GM12878 (cell line): ENCODE measurements around the gene HAP1. TPM values are rescaled to one million over a fixed set of nuclear protein-coding genes. Genes with fewer than 3 reads are reported as not detected.

ENCODE experiments used
- ATAC-seq: fragments of 200-7000 bp; cut with Tn5 transposase; 3 replicates; pipeline ENCODE4 v1.9.1; 2020; ENCODE audit warnings: mild to moderate bottlenecking, moderate library complexity
- BruUV-seq: library from RNA; stranded (reverse); fragments of 400-500 nt; replicated peaks from 2 replicates; lab custom pipeline; 2021; lab: Mats Ljungman, UMichigan
- CTCF ChIA-PET: fragments of 300-600 bp; sonication (Branson Sonifier 250); formaldehyde crosslinking; extraction: SDS; loops from one replicate; lab custom pipeline; 2021; ENCODE audit warnings: inconsistent platforms; lab: Yijun Ruan, JAX
- POLR2A ChIA-PET: fragments of 350-600 bp; formaldehyde crosslinking; extraction: SDS; loops from one replicate; lab custom pipeline; 2021; ENCODE audit warnings: inconsistent platforms; lab: Charles Lee
- RAD21 ChIA-PET: fragments of 300-600 bp; sonication (Branson Sonifier 250); formaldehyde crosslinking; loops from one replicate; lab custom pipeline; 2023; ENCODE audit warnings: antibody characterized with exemption; ENCODE audit not compliant: unreplicated experiment; lab: Charles Lee
- SMC1A ChIA-PET: fragments of 300-600 bp; sonication (Branson Sonifier 250); formaldehyde crosslinking; loops from one replicate; lab custom pipeline; 2023; ENCODE audit not compliant: unreplicated experiment, uncharacterized antibody; lab: Charles Lee
- DNase-seq: peaks from one replicate; pipeline ENCODE4 v3.0.0-alpha.2; 2011; ENCODE audit warnings: low read depth, low spot score
- FAIRE-seq: peaks from 3 replicates; lab custom pipeline; 2011; peaks lifted over from hg19 to GRCh38; lab: Jason Lieb, UNC
- H2AFZ ChIP-seq: 2 replicates; pipeline ENCODE4 v1.6.0; 2011; ENCODE audit warnings: low read depth, low read length, control low read depth; ENCODE audit not compliant: control insufficient read depth
- H3K27ac ChIP-seq: 2 replicates; pipeline ENCODE4 v1.5.1; 2011; ENCODE audit warnings: control low read depth; ENCODE audit not compliant: control insufficient read depth, insufficient read depth
- H3K27me3 ChIP-seq, 2 experiments: replicated peaks in 1 of 2; 2 replicates each; pipeline versions ENCODE4 v1.6.0 to v1.6.1; 2011; ENCODE audit warnings: low read length in 1 of 2; ENCODE audit not compliant: control insufficient read depth in 2 of 2, insufficient read depth in 2 of 2
- H3K36me3 ChIP-seq, 2 experiments: 2 replicates each; pipeline ENCODE4 v1.5.1; 2011; ENCODE audit warnings: low read length in 1 of 2; ENCODE audit not compliant: control insufficient read depth in 2 of 2, insufficient read depth in 2 of 2
- H3K4me1 ChIP-seq: 2 replicates; pipeline ENCODE4 v1.6.1; 2011; ENCODE audit warnings: mild to moderate bottlenecking, low read length, moderate library complexity, mixed read lengths; ENCODE audit not compliant: control insufficient read depth, insufficient read depth
- H3K4me2 ChIP-seq: 2 replicates; pipeline ENCODE4 v1.6.0; 2011; ENCODE audit warnings: control low read depth; ENCODE audit not compliant: control insufficient read depth, insufficient read depth
- H3K4me3 ChIP-seq: fragments of 200-600 bp; sonication (generic); 2 replicates; pipeline ENCODE4 v1.5.1; 2016
- H3K79me2 ChIP-seq: 2 replicates; pipeline ENCODE4 v1.6.0; 2011; ENCODE audit warnings: low read length; ENCODE audit not compliant: control insufficient read depth, insufficient read depth
- H3K9ac ChIP-seq: 2 replicates; pipeline ENCODE4 v1.8.0; 2011; ENCODE audit warnings: low read length, control low read depth, mixed read lengths; ENCODE audit not compliant: control insufficient read depth, insufficient read depth
- H3K9me3 ChIP-seq: replicated peaks from 3 replicates; pipeline ENCODE4 v1.5.1; 2011; ENCODE audit warnings: mild to moderate bottlenecking, low read length; ENCODE audit not compliant: control insufficient read depth, insufficient read depth
- H4K20me1 ChIP-seq: 2 replicates; pipeline ENCODE4 v1.6.0; 2011; ENCODE audit not compliant: control insufficient read depth, insufficient read depth
- CEBPZ ChIP-seq: fragments of 150-350 bp; IDR thresholded peaks from 2 replicates; pipeline ENCODE4 v1.6.1; 2016; ENCODE audit warnings: low read depth, low read length
- CREB1 ChIP-seq: IDR thresholded peaks from 2 replicates; pipeline ENCODE4 v1.6.1; 2012; ENCODE audit warnings: low read depth, mild to moderate bottlenecking, inconsistent platforms
- CTCF ChIP-seq, 3 experiments: IDR thresholded peaks in 2 of 3; conservative IDR thresholded peaks in 1 of 3; 2 replicates each; pipeline ENCODE4 v1.5.1; 2011; ENCODE audit warnings: low read depth in 3 of 3, low read length in 3 of 3, mild to moderate bottlenecking in 3 of 3, control low read depth in 2 of 3, moderate library complexity in 2 of 3, inconsistent platforms in 1 of 3, mixed read lengths in 1 of 3; ENCODE audit not compliant: control insufficient read depth in 2 of 3, insufficient read depth in 1 of 3; ENCODE audit errors: extremely low read depth in 1 of 3
- DPF2 ChIP-seq: fragments of 450-650 bp; IDR thresholded peaks from 2 replicates; pipeline ENCODE4 v1.6.1; 2017; ENCODE audit warnings: mild to moderate bottlenecking
- E4F1 ChIP-seq: fragments of 450-650 bp; IDR thresholded peaks from 2 replicates; pipeline ENCODE4 v1.6.1; 2018; ENCODE audit warnings: borderline replicate concordance, mild to moderate bottlenecking; ENCODE audit not compliant: partially characterized antibody
- HSF1 ChIP-seq: fragments of 150-350 bp; IDR thresholded peaks from 2 replicates; pipeline ENCODE4 v1.6.1; 2014; ENCODE audit warnings: mild to moderate bottlenecking, low read depth, low read length
- LARP7 ChIP-seq: fragments of 450-650 bp; IDR thresholded peaks from 2 replicates; pipeline ENCODE4 v1.6.1; 2017; ENCODE audit warnings: mild to moderate bottlenecking
- NFIC ChIP-seq: IDR thresholded peaks from 2 replicates; pipeline ENCODE4 v1.6.1; 2012; ENCODE audit warnings: low read depth, mild to moderate bottlenecking, inconsistent platforms, low read length, moderate library complexity
- PAX8 ChIP-seq: fragments of 450-650 bp; IDR thresholded peaks from 2 replicates; pipeline ENCODE4 v1.6.1; 2017; ENCODE audit warnings: mild to moderate bottlenecking, moderate library complexity
- PKNOX1 ChIP-seq: fragments of 450-650 bp; IDR thresholded peaks from 2 replicates; pipeline ENCODE4 v1.6.1; 2016; ENCODE audit warnings: mild to moderate bottlenecking
- TARDBP ChIP-seq: IDR thresholded peaks from 2 replicates; pipeline ENCODE4 v1.6.1; 2016; ENCODE audit warnings: borderline replicate concordance
- WGBS: methylation state at CpG from one replicate; pipeline ENCODE4 v1.1.6; 2016; ENCODE audit warnings: low lambda C conversion rate; ENCODE audit not compliant: insufficient replicate concordance, insufficient coverage; ENCODE audit errors: missing lambda C conversion rate; 5-methylcytosine and 5-hydroxymethylcytosine counted together
- in situ Hi-C: fragments of 300-500 bp; cut with MboI; formaldehyde crosslinking; loops from 9 replicates; pipeline ENCODE4 v1.14.3; 2018; ENCODE audit warnings: mixed read lengths
- intact Hi-C: fragments of 100-400 bp; cut with micrococcal nuclease; formaldehyde crosslinking; loops from one replicate; pipeline ENCODE4 v1.14.2; 2022; ENCODE audit not compliant: unreplicated experiment
- polyA plus RNA-seq, 11 experiments: library from polyadenylated mRNA; depleted of rRNA in 4 of 11; unstranded in 6 of 11; stranded (reverse) in 5 of 11; fragments of >200 nt; fragmentation: Nextera tagmentation in 4 of 11; fragmentation: Illumina TruSeq in 1 of 11; extraction: Ambion mirVana in 4 of 11; extraction: Trizol in 1 of 11; gene quantifications; 1 replicate in 1 of 11; 2 replicates in 10 of 11; pipeline versions ENCODE4 v1.2.1 to v1.2.3, GENCODE V29; 2011 to 2016; ENCODE audit warnings: inconsistent platforms in 2 of 11, missing spikeins in 2 of 11, low read depth in 1 of 11
- total RNA-seq, 4 experiments: library from RNA; depleted of rRNA in 3 of 4; stranded (reverse); fragments of >200 nt in 3 of 4; fragmentation: Illumina TruSeq in 1 of 4; extraction: Trizol in 1 of 4; gene quantifications; 2 replicates each; pipeline versions ENCODE4 v1.2.1 to v1.2.3, GENCODE V29; 2013 to 2021

HAP1 gene
- total and polyA plus RNA-seq, 10 of the 15 experiments (the other 5 are each of a cell fraction or from before 2014, with no cell fraction given) = not detected

- TF ChIP-seq CTCF (IDR thresholded peaks at IDR 0.05 in 2 of 3, conservative IDR thresholded peaks at IDR 0.05 in 1 of 3; ENCODE audit: control insufficient read depth in 2 of 3, extremely low read depth in 1 of 3, insufficient read depth in 1 of 3, low read depth in 3 of 3, low read length in 3 of 3) (no peak), NFIC (no peak), PAX8 (no peak), HSF1 (no peak), CREB1 (no peak), TARDBP (no peak)
Observed at GRCh38 chr17:41683441-41684007, 50.9 kb downstream of the HAP1 start (continued).

- no peak for DNase-seq
- Histone ChIP-seq H3K9me3 (no peaks in the 10 kb centered on the region; the same call in 2 of the 3 replicates), H3K27ac (no peak overlapping the region), H3K4me3 (no peak overlapping the region), H3K36me3 (no peaks in the 10 kb centered on the region), H3K27me3 (no peaks in the 10 kb centered on the region), H3K4me2 (no peak overlapping the region), H3K4me1 (0 out of 2 replicates have a peak, but pooled peaks cover 3% of the 10 kb centered on the region), H3K79me2 (no peaks in the 10 kb centered on the region), H4K20me1 (no peaks in the 10 kb centered on the region), H3K9ac (no peak overlapping the region), H2AFZ (no peak overlapping the region)
- 64% methylated on average over 5 of the region's 5 CpGs for WGBS
- in situ Hi-C loops (loop anchor here (25.0 kb wide), 2 partner anchors 1530 to 1680 kb away; partner anchors contain the start of gene TMEM106A), intact Hi-C loops (no loop called here)
- no peak for ATAC-seq
- ChIA-PET SMC1A (interaction anchor here (1.1 to 7.5 kb wide), 3 partner anchors 12 to 239 kb away, joined by 3 to 57 read pairs (median 3); no protein-coding TSS in a partner anchor), POLR2A (no interaction called here), CTCF (interaction anchor here (8.7 to 9.5 kb wide), 2 partner anchors 9 to 15 kb away, joined by 170 to 265 read pairs; partner anchors contain the start of gene EIF1), RAD21 (interaction anchor here (5.4 kb wide), 1 partner anchor 12 kb away, joined by 38 read pairs; no protein-coding TSS in a partner anchor)
- BruUV-seq = no TSS peak
- no peak for FAIRE-seq
- TF ChIP-seq PKNOX1 (no peak), E4F1 (no peak), LARP7 (no peak), DPF2 (no peak), CEBPZ (no peak)
Observed at GRCh38 chr17:41682631-41683030, 51.8 kb downstream of the HAP1 start.
